Superior temporal gyrus (tissue), 1 donor: Measurements from ENCODE around the gene KHDC3L.
"Not testable (repeated sequence)": the region's sequence is repeated elsewhere in the genome, so short reads cannot be mapped to it uniquely, and the experiment has no call there.

ENCODE experiments used
- DNase-seq: peaks from one replicate; pipeline ENCODE4 v3.0.0-alpha.2; 2016; ENCODE audit errors: extremely low spot score

KHDC3L gene

DNA sequence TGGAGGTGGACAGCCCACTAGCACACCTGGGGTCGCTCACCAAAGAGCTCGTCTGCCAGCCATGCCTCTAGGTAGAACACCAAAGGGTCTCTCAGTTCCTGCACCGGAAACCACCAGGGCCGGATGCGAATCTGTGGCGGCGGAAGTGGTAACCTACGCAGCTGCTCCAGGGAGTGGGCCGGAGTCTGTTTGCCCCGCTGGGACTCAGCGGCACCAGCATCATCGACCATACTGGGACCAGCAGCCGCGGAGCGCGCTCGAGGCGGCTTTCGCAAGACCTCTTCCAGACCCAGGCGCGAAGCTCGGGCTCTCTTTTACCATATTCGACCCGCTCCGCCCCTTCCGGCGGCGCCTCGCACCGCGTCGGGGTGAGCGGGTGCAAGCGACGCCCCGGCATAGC is 7.1 kb downstream of the KHDC3L start, which contains the start of gene OOEP:
Gene OOEP, minus strand, starts transcription at position 335 of the 400 bp plus-strand sequence. Its CDS starts 105 bp downstream, at position 230.
- DNase-seq: no peak

DNA sequence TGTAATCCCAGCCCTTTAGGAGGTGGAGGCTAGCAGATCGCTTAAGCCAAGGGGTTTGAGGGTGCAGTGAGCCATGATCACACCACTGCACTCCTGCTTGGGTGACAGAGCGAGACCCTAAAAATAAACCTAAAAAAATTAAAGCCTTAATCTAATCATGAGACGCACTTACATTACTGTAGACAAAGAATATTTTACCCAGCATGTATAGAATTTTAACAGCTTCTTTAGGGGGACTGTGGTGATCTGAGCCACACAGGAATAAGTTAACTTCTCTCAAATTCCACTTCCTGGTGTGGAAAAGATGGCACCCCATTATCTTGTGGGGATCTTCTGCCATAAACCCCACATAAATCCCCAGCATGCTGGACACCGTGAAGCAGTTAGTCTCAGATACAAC is 9.5 kb downstream of the KHDC3L start:
- no peak for DNase-seq

DNA sequence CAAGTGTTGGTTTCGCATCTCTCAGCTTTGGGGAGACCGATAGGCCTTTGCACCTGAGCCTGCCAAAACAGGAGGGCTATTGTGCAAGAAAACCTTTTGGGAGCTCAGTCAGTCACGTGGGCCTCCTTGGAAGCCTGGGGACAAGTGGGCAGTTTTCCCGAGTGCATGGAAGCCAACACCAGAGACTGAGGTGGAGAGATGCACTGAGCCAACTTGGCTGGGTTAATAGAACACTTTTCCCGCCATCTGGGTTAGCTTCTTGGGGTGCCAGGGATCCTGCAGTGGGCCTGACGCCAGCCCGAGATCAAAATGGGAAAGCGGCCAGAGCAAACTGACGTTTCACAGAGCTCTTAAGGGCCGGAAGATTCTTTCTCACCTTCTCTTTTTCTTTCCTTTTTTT is 10.1 kb downstream of the KHDC3L start:
- no peak for DNase-seq

DNA sequence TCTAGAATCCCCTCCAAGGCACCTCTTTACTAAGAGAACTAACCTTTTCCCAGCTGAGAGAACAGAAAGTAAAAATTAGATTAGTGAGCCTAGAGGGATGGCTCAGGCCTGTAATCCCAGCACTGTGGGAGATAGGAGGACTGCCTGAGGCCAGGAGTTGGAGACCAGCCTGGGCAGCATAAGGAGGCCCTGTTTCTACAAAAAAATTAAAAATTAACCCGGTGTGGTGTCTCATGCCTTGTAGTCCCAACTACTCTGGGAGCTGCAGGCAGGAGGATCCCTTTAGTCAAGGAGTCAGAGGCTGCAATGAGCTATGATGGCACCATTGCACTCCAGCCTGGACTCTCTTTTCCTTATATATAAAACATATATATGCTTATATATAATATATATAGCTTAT is 12.8 kb downstream of the KHDC3L start:
- no peak for DNase-seq

DNA sequence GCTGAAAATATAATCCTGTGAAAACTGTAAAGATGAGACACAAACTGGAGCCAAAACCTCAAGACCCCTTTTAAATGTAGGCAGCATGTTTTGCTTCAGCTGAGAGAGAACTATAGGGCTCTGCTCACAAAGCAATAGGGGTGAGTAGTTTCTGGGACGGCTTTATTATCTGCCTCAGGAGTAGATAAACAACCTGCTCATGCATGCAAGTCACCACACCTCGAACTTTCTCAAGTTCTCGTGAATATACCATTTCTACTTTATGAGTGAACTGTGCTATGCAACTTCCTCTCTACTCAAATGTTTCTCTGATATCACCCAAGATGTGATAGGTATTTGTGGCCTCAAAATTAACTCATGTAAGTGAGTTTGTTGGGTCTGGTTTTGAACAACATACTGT is 14.8 kb downstream of the KHDC3L start:
- no peak for DNase-seq

DNA sequence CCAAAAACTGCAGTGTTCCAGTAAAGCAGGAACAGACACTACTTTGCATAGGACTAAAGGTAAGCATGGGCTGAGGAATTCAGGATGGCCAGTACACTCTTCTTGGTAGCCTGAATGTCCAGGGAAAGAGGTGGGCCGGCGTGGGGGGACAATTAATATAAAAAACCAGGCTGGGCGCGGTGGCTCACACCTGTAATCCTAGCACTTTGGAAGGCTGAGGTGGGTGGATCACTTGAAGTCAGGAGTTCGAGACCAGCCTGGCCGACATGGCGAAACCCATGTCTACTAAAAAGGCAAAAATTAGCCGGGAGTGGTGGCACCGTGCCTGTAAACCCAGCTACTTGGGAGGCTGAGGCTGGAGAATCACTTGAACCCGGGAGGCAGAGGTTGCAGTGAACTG is 19.1 kb downstream of the KHDC3L start:
- DNase-seq: not testable (repeated sequence)

DNA sequence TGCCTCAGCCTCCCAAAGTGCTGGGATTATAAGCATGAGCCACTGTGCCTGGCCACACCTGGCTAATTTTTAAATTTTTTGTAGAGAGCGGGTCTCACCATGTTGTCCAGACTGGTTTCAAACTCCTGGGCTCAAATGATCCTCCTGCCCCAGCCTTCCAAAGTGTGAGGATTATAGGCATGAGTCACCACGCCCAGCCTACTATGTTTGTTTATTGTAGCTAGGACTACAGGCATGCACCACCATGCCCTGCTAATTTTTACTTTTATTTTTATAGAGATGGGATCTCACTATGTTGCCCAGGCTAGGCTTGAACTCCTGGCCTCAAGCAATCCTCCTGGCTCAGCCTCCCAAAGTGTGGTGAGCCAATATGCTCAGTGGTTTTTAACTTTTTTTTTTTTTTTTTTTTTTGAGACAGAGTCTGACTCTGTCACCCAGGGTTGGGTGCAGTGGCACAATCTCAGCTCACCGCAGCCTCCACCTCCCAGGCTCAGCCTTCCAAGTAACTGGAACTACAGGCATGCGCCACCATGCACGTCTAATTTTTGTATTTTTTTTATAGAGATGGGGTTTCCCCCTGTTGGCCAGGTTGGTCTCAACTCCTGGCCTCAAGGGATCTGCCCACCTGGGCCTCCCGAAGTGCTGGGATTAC is 20.1 kb downstream of the KHDC3L start:
- DNase-seq: no peak

DNA sequence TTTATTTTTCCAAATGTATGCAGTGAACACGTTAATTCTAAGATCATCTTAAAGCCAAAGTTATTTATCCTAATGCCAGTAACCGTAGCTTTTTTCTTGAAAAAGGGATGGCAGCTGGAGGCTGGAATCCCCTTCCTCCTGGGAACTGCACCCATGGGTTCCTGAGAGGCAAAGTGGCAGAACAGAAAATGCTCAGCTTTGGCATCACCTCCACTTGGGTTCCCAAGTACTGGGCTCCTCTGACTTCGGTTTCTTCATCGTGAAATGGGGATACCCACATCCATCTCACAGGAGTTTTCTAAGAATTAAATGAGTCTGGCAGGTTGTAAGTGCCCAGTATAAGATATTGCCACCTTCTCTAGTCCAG is 26.0 kb downstream of the KHDC3L start:
- DNase-seq: no peak

DNA sequence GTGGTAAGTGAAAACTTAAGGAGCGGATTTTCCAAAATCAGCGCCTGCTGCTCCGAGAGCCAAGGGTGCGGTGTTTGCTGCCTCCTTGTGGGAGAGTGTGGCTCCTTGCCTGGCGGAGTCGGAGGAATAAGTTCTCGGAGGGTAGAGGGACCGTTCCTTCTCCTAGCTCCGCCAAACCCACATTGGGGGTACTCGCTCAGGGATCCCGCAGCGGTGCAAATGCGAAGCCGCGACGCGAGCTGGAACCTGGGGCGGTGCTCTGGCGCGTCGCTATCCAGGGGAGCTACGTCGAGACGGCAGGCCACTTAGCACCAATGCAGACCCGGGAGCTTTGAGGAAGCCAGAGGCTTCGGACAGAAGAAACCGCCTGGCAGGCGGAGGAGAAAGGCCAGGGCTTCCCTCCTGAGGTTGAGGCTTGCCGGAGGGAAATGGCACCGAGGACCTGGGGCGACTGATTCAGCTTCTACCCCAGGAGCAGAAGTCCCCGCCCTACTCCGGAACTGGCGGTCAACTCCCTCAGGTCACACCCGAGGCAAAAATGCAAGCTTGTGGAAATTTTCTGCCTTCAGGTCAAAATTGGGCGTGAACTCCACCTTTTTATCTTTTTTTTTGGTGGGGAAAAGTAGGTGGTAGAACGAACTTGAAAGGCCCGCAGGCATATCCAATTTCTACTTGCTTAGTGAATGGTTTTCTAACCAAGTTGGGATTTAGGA is 26.5 kb downstream of the KHDC3L start:
- peak; percentile 53 for DNase-seq

DNA sequence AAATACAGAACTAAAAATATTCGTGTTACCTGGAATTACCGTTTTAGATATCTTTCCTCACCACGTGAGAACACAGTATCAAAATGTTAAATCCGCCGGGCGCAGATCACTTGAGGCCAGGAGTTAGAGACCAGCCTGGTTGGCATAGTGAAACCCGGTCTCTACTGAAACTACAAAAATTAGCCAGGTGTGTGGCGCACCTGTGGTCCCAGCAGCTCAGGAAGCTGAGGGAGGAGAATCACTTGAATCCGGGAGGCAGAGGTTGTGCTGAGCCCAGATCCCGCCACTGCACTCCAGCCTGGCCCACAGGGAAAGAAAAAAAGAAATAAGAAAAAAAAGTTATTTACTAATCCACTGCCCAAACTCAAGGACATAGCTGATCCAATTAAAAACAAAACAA is 27.4 kb downstream of the KHDC3L start:
- DNase-seq: no peak

DNA sequence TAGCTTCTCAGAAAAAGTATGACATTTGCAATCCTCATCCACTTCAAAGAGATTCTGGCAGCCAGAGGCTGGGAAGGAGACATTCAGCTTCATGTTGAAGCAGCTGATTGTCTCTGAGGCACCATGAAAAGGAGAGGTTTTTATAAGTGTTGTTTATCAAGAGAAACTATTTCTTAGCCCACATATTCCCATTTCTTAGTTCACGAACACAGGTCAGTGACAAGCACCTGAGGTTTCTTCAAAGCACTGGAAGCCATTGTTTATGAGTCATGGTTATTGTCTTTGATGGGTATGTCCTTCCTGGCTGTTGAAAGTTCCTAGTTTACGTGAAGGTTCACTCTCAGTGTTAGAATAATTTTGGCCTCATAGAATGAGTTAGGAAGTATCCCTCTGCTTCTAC is 29.2 kb downstream of the KHDC3L start:
- no peak for DNase-seq

DNA sequence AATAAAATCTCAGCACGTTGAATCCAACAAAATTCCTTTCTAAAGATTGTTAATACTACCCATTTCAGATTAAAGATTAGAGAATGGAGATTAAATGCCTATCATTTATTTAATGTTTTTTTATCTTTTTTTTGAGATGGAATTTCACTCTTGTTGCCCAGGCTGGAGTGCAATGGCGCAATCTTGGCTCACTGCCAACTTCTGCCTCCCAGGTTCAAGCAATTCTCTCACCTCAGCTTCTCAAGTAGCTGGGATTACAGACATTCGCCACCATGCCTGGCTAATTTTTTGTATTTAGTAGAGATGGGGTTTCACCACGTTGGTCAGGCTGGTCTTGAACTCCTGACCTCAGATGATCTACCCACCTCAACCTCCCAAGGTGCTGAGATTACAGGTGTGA is 29.7 kb downstream of the KHDC3L start:
- DNase-seq: not testable (repeated sequence)

DNA sequence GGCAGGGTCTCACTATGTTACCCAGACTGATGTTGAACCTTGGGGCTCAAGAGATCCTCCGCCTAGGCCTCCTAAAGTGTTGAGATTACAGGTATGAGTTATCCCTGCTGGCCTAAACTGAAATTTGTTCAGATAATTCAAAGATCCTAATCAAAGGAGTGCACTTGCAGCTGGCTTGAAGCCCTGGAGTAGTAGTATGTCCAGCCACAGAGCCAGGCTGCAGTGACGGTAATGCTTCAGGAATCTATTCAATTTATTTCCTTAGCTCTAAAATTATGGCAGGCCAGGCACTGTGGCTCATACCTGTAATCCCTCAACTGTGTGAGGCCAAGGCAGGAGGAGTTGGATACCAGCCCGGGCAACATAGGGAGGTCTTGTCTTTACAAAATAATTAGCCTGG is 30.8 kb downstream of the KHDC3L start:
- DNase-seq: no peak

DNA sequence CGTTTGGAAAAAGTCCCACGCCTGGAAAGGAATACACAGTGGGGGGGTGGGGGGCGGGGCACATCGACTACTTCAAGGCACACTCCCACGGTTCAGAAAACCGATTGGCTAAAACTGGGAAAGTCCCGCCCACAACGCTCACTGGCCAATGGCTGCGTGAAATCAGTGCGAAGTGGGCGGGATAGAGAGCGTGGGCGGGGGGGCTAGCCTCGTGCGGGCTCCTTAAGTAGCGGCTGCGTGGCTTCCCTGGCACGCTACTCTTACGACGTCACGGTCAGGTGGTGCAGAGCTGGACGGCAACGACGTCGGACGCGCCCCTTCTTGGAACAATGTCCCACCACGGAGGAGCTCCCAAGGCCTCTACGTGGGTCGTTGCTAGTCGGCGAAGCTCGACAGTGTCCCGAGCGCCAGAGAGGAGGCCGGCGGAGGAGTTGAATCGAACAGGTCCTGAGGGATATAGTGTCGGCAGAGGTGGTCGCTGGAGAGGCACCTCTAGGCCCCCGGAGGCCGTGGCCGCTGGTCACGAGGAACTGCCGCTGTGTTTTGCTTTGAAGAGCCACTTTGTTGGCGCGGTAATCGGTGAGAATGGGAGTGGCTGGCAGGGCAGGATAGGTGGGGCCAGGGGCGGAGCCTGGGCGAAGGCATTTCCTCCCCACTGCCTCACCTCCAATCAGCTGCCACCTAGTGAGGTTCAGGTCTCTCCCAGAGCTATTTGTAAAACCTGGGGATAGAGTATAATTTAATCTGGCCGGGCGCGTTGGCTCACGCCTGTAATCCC is 32.3 kb downstream of the KHDC3L start, which contains the start of gene DDX43:
Gene DDX43, plus strand, starts transcription at position 252 of the 778 bp plus-strand sequence. Its CDS starts 78 bp downstream, at position 330.
- DNase-seq: no peak

DNA sequence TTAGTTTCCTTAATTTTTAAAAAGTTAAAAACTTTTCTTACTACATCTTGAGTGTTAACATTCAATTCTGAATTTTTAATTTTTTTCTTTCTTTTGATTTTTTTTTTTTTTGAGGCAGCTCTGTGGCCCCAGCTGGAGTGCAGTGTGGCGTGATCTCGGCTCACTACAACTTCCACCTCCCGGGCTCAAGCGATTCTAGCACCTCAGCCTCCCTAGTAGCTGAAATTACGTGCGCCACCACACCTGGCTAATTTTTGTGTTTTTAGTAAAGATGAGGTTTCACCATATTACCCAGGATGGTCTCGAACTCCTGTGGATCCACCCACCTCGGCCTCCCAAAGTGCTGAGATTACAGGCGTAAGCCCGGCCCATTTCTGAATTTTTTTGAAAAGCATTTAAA is 33.4 kb downstream of the KHDC3L start:
- DNase-seq: no peak

DNA sequence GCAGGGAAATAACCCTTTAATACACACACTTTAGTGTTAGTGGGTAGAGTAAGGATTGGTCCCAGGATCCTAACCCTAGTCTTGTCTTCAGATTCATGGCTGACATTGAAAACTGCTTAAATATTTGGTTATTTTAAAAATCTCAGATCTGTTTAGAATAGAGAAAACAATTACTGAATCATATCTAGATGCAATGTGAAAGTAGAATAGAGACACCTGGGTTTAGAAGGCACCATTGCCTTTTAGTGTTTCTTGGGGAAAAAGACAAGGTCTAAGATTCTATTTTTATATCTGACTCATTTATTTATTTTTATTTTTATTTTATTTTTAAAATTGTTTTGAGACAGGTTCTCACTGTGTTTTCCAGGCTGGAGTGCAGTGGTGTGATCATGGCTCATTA is 38.2 kb downstream of the KHDC3L start:
- no peak for DNase-seq

DNA sequence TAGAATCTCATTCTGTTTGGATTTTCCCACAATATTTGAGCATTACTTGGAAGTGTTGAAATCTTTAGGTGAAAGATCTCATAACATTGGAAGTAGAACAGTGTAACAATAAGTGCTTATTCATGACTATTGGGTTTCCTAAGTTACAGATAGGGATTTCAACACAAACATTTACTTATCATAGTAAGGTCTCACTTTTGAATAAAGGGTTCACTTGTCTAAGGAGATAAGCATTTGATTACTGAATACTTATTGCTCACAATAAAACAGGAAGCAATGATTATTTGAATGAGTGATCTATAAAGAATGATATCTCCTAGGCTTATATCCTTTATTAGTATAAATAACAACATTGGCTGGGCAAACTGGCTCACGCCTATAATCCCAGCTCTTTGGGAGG is 46.9 kb downstream of the KHDC3L start:
- no peak for DNase-seq

DNA sequence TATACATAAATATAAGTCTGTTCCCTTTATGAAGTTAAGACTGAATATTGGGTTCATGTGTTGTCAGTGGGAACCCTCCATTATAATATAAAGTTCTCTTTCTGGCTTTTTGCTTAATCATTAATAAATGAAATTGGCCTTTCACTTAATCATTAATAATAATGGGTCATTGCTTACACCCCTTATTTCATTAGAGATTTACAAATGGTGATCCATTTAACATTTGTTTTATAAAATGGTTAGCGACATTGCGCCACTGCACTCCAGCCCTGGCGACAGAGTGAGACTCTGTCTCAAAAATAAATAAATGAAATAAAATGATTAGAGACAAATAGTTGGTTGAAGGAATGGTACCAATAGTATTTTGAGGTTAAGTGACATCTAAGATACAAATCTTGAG is 50.6 kb downstream of the KHDC3L start:
- no peak for DNase-seq
